RWPE2 (cell line): ENCODE results near the gene RABGAP1L.
"Not testable (repeated sequence)": the region's sequence is repeated elsewhere in the genome, so short reads cannot be mapped to it uniquely, and the experiment has no call there.

ENCODE experiments used
- ATAC-seq: fragments of 200-7000 bp; cut with Tn5 transposase; 3 replicates; pipeline ENCODE4 v1.9.1; 2021; ENCODE audit warnings: low read depth
- DNase-seq: peaks from one replicate; pipeline ENCODE4 v3.0.0-alpha.2; 2020; ENCODE audit warnings: low spot score
- H3K27ac ChIP-seq: fragments of 450-650 bp; 2 replicates; pipeline ENCODE4 v1.5.1; 2017; ENCODE audit warnings: mild to moderate bottlenecking; ENCODE audit not compliant: poor library complexity, severe bottlenecking
- H3K27me3 ChIP-seq: fragments of 250-450 bp; sonication (Bioruptor Pico); 2 replicates; pipeline ENCODE4 v1.5.1; 2021; ENCODE audit warnings: mild to moderate bottlenecking, moderate library complexity; ENCODE audit not compliant: insufficient read depth, poor library complexity, severe bottlenecking
- H3K36me3 ChIP-seq: fragments of 250-450 bp; sonication (Bioruptor Pico); 2 replicates; pipeline ENCODE4 v1.5.1; 2020; ENCODE audit warnings: low read depth, mild to moderate bottlenecking, moderate library complexity
- H3K4me1 ChIP-seq: fragments of 250-450 bp; sonication (Bioruptor Pico); 2 replicates; pipeline ENCODE4 v1.5.1; 2021; ENCODE audit warnings: mild to moderate bottlenecking, moderate library complexity; ENCODE audit not compliant: insufficient read depth, poor library complexity, severe bottlenecking
- H3K4me3 ChIP-seq: fragments of 250-450 bp; sonication (Bioruptor Pico); 2 replicates; pipeline ENCODE4 v1.5.1; 2021; ENCODE audit warnings: mild to moderate bottlenecking, moderate library complexity; ENCODE audit not compliant: severe bottlenecking
- H3K9me3 ChIP-seq: fragments of 250-450 bp; sonication (Bioruptor Pico); 2 replicates; pipeline ENCODE4 v1.5.1; 2021; ENCODE audit warnings: mild to moderate bottlenecking, moderate library complexity; ENCODE audit not compliant: severe bottlenecking
- TF ChIP-seq, protein P1 (sequence below): fragments of 450-650 bp; IDR thresholded peaks from one replicate; pipeline ENCODE4 v1.5.1; 2017; ENCODE audit warnings: mild to moderate bottlenecking, moderate library complexity; ENCODE audit not compliant: poor library complexity, severe bottlenecking

RABGAP1L gene

DNA sequence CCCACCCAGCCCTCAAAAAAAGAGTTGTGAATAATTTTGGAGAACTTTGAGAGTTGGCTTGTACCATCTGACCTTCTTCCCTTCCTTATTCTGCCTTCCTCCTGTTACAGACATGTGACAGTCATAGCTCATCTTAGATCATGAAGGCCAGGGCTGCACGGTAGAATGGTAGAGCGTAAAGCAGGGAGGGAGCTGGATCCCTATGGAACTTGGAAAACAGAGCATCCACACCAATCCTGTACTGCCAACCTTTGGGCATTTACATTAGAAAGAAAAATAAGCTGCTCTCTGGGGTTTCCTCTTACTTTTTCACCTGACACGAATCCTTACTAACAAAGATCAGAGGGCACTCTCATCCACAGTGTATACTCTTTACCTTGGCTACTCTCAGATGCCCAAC lies 409.9 kb downstream of the RABGAP1L start:
- H3K4me3 ChIP-seq, result no peak overlapping the region
- TF ChIP-seq, protein P1, sequence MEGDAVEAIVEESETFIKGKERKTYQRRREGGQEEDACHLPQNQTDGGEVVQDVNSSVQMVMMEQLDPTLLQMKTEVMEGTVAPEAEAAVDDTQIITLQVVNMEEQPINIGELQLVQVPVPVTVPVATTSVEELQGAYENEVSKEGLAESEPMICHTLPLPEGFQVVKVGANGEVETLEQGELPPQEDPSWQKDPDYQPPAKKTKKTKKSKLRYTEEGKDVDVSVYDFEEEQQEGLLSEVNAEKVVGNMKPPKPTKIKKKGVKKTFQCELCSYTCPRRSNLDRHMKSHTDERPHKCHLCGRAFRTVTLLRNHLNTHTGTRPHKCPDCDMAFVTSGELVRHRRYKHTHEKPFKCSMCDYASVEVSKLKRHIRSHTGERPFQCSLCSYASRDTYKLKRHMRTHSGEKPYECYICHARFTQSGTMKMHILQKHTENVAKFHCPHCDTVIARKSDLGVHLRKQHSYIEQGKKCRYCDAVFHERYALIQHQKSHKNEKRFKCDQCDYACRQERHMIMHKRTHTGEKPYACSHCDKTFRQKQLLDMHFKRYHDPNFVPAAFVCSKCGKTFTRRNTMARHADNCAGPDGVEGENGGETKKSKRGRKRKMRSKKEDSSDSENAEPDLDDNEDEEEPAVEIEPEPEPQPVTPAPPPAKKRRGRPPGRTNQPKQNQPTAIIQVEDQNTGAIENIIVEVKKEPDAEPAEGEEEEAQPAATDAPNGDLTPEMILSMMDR, result no peak
- no peak overlapping the region for H3K27ac ChIP-seq
- H3K36me3 ChIP-seq, result no peaks in the 10 kb centered on the region
- DNase-seq (no peak), ATAC-seq (no peak)
- H3K4me1 ChIP-seq, result no peaks in the 10 kb centered on the region
- no peaks in the 10 kb centered on the region for H3K27me3 ChIP-seq
- no peaks in the 10 kb centered on the region for H3K9me3 ChIP-seq

DNA sequence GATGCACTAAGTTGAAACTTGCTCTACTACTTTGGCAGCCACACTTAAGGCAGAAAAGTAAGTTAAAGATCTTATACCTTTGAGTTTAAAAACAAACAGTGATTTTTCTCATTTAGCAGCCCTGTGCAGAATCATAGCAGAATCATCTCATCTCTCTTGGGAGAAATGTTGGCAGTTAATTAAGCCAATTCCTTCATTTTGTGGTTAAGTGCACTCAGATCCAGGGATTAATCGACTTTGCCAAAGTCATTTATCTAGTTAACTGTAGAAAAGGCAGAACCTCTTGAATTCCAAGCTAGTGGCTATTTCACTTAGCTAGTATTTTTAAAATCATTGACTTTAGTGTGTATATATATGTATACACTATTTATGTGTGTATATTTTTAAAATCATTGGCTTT lies 413.5 kb downstream of the RABGAP1L start:
- ATAC-seq, result no peak
- H3K9me3 ChIP-seq, result no peaks in the 10 kb centered on the region
- TF ChIP-seq, protein P1, result no peak
- H3K27me3 ChIP-seq, result no peaks in the 10 kb centered on the region
- no peak for DNase-seq
- H3K4me1 ChIP-seq, result no peaks in the 10 kb centered on the region
- no peaks in the 10 kb centered on the region for H3K36me3 ChIP-seq
- no peak overlapping the region for H3K27ac ChIP-seq
- no peak overlapping the region for H3K4me3 ChIP-seq

DNA sequence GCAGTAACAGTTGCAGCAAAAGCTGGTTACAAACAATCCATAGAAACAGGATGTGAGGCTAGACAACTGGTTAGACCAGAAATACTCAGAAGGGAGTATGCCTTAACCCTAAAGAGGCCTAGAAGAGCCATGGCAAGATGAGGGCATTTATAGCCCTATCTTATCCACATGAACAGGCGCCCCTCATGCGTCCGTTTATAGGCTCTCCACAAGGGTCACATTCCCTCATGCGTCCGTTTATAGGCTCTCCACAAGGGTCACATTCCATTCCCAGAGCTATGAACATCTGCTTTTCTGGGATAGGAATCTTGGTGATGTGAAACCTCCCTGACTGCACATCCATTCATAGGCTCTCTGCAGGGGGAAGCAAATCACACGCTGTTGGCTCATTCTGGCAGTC lies 416.8 kb downstream of the RABGAP1L start:
- H3K27ac ChIP-seq, ATAC-seq, H3K4me1 ChIP-seq, H3K36me3 ChIP-seq, H3K9me3 ChIP-seq, H3K4me3 ChIP-seq, DNase-seq, H3K27me3 ChIP-seq: not testable (repeated sequence)

DNA sequence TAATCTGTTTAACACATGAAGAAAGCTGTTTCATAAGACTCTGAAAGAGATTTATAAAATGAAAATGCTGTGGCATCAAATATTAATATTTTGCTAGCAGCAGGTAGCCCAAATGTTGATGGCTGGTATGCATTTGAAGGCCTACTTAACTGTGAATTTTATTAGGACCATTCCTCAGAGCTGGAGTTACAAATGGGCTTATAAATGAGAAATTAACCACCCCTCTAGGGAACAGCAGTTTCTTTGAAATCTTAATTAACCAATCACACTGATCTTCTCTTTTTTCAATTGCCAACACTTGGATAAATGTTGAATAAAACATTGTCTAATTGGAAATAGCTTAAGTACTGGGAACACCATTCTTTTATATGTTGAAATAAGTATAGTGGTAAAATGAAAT lies 418.4 kb downstream of the RABGAP1L start:
- Histone ChIP-seq H3K36me3 (no peaks in the 10 kb centered on the region), H3K27me3 (no peaks in the 10 kb centered on the region), H3K4me3 (no peak overlapping the region), H3K27ac (no peak overlapping the region), H3K4me1 (no peaks in the 10 kb centered on the region), H3K9me3 (no peaks in the 10 kb centered on the region)
- TF ChIP-seq, protein P1, result no peak
- no peak for DNase-seq
- ATAC-seq, result no peak

DNA sequence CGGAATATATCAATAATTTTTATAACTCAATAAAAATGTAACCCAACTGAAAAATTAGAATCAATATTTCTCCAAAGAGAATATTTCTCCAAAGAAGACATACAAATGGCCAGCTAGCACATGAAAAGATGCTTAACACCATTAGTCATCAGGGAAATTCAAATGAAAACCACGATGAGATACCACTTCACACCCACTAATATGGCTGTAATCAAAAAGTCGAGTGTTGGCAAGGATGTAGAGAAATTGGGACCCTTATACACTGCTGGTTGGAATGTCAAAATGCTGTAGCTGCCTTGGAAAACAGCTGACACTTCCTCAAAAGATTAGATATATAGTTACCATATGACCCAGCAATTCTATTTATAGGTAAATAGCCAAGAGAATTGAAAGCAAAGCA lies 421.5 kb downstream of the RABGAP1L start:
- Histone ChIP-seq H3K36me3 (no peaks in the 10 kb centered on the region), H3K4me3 (no peak overlapping the region), H3K27ac (no peak overlapping the region), H3K9me3 (no peaks in the 10 kb centered on the region), H3K4me1 (no peaks in the 10 kb centered on the region), H3K27me3 (no peaks in the 10 kb centered on the region)
- DNase-seq (no peak), ATAC-seq (no peak)
- TF ChIP-seq, protein P1, result no peak

DNA sequence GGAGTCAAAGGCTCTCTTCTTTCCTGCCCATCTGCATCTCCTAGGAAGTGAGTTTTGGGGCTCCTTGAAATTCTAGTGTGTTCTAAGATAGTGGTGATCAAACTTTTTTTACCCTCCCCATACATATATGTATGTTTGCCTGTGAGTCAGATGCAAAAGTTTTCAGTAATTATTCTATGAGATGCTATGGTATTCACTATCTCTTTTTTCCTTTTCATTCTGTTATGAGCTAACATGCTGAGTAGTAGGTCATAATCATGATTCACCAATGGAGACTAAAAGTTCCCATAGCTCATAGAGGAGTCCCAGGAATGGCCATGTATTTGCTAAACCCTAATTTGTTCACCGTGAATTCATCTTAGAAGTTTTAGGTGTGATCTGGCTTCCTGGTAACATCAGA lies 424.0 kb downstream of the RABGAP1L start:
- Histone ChIP-seq H3K4me3 (no peak overlapping the region), H3K9me3 (no peaks in the 10 kb centered on the region), H3K27me3 (no peaks in the 10 kb centered on the region), H3K27ac (no peak overlapping the region), H3K4me1 (no peaks in the 10 kb centered on the region), H3K36me3 (no peaks in the 10 kb centered on the region)
- DNase-seq, result no peak
- no peak for ATAC-seq
- TF ChIP-seq, protein P1, result no peak
